Activated CD4-positive, alpha-beta T cell treated with anti-CD3 and anti-CD28 coated beads for 1 hour (primary cell): ENCODE data around the gene PON3.

Source experiments
- DNase-seq: peaks from one replicate; pipeline ENCODE4 v3.0.0-alpha.2; 2020

PON3 gene

GRCh38 chr7:95338832-95339231, 57.3 kb downstream of the PON3 start:
- no peak for DNase-seq

- DNase-seq: no peak
Observed at GRCh38 chr7:95335093-95335492, 61.1 kb downstream of the PON3 start.

- no peak for DNase-seq
Observed at GRCh38 chr7:95334447-95334846, 61.7 kb downstream of the PON3 start.

- DNase-seq: no peak
Observed at GRCh38 chr7:95330961-95331337, 65.2 kb downstream of the PON3 start.

DNA sequence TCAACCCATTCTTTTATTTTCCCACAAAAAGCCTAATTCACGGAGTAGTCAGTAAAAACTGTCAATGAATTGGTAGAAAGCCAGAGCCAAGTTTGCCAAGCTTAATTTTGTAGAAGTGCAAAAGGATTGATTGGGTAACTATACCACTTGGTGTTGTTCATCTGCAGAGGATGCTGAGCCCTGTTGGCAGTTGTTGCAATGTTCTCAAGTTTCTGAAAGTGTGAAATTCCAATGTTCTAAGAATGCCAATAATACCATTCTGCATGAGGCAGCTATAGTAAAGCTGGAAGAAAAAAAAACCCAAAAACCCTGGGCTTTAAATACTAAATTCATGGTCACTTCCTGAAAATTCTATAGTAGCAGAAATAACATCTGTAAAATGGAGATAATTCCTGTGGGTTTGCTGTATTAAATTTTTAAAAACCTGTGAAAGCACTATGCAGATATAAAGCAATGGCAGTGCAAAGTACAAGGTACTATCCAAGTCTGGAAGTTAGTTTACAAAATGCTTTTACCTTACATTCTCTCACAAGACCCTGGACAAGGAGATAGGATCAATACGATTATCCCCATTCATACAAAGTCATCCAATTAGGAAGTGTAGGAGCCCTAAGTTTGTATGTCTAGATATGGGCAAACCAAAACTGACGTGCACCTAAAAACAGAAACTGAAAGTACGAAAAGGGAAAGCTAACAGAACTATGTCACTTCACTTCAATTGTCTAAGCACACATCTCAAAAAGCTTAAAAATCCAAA, 65.8 kb downstream of the PON3 start:
- DNase-seq: no peak

- no peak for DNase-seq
Observed at GRCh38 chr7:95327356-95327755, 68.8 kb downstream of the PON3 start.

- no peak for DNase-seq
Observed at GRCh38 chr7:95324431-95324830, 71.7 kb downstream of the PON3 start, which contains the start of gene PON1. TSS of gene PON1 (minus strand) at chr7:95324532. CDS start at chr7:95324475, 57 bp downstream.

GRCh38 chr7:95323410-95324129, 72.6 kb downstream of the PON3 start:
- no peak for DNase-seq

- no peak for DNase-seq
Observed at GRCh38 chr7:95322854-95323253, 73.3 kb downstream of the PON3 start.

DNA sequence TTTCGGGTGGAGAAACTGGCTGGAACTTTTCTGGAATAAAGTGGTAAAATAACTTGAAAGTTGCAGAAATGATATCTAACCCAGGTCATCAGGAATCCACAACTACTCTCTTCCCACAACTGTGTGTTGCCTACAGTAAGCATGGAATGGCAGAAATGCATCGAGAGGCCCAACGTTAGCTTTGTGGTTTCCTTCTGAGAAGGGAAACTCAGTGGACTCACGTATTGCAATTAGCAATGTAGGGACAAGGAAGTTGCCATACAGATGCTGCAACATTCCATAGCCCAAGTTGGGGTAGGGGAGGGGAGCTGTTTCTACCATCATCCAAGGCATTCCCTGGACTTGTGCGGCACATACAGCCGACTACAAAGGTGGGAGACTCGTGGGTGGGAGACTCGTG, 73.8 kb downstream of the PON3 start:
- DNase-seq: no peak

DNA sequence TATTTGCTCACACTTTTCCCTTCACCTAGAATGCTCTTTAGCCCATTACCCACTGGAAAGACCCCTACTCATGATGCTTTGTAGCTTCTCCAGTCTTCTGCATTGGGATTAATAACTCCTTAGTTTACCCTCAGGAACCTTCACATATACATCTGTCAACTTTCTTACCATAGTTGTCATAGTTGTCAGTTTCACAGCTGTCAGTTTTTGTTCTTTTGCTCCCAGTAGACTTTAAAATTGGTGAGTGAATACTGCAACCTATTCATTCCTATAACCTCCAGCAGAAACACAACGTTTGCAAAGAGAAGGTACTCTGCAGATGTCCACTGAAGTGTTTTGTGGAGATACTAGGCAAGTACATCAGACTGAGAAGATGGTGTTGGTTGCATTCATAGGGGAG, 74.5 kb downstream of the PON3 start:
- DNase-seq: no peak

- no peak for DNase-seq
Observed at GRCh38 chr7:95320651-95321050, 75.5 kb downstream of the PON3 start.

DNA sequence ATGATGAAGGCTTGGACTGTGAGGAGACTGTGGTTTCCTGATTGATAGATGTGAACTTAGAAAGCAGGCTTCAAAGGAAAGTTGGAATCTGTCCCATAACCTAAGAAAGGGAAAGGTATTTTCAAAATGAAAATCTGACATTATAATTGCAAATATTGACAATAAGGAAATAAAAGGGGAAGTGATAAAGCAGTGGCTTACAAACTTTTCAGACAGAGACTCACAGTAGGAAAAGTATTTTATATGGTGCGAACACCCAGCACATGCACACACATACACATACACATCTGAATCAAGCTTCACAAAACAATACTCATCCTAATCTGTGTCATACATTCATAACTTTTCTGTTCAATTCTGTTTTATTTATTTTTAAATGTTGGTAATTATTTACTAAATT, 76.6 kb downstream of the PON3 start:
- DNase-seq: no peak

DNA sequence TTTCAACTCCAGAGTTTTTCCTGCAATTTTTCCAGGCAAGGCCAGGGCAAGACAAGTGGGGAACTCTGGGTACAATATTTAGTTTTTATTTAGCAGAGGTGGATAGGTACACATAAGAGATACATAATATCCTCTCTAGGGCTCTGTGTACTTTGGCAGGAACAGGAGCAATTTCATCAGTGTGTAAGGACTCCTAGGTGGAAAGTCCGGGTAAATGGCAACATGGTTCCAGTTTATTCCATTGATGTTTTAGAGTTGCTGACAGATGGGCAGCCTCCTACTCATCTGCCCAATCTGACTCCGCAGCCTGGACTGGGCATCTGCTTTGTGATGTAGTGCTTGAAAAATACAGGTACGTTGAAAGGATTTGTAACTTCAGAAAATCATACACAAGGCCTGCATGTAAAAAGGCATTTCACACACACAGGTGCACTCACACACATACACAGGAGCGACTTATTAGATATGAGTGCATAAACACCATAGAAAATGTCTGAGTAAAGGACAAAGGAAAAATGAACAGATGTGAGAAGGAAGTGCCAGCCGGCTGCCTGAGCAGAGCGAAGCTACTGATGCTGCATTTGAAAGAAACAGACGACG, 77.6 kb downstream of the PON3 start:
- DNase-seq: no peak

DNA sequence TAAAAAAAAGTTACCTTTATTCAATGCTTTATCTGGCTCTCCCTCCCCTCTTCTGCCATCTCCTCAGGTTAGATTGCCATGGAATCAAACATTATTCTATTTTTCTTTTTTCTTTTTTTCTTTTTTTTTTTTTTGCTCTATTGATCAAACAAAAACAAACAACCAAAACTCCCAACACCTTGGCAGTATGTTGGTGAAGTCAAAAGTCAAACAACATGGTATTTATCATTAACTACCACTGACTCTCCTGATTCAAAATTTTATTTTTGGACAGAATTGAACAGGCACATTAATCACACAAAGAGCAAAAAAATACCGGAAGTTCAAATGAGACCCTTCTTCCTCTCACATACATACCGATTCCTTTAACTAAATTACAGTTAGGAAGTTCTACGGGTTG, 78.2 kb downstream of the PON3 start:
- DNase-seq: no peak

DNA sequence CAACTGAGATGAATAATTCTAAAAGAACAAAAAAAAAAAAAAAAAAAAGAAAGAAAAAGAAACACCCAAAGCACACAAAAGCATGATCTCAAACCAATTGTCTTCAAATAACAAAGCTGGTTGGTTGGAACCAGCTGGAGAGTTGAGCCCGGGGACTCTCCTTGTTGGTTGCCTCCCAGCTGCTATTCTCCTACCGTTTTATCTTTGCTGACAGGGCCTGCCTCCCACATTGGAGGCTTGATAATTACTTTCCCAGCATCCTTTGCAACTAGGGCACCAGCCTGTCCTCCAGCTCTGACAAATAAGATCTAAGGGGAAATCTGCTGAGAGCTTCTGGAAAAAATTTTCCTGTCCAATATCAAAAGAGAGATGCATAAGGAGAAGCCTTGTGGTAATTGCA, 78.6 kb downstream of the PON3 start:
- no peak for DNase-seq

- DNase-seq: no peak
Observed at GRCh38 chr7:95316588-95316987, 79.6 kb downstream of the PON3 start.

- DNase-seq: no peak
Observed at GRCh38 chr7:95312561-95312960, 83.6 kb downstream of the PON3 start.

- no peak for DNase-seq
Observed at GRCh38 chr7:95311389-95311788, 84.8 kb downstream of the PON3 start.

GRCh38 chr7:95309951-95310350, 86.2 kb downstream of the PON3 start:
- no peak for DNase-seq
